GM10266 (cell line): Measurements from ENCODE around the gene APOA5.

Source experiments
- DNase-seq: peaks from one replicate; pipeline ENCODE4 v3.0.0; 2012; ENCODE audit errors: extremely low spot score
- TF ChIP-seq, protein P1 (sequence below): IDR thresholded peaks from 2 replicates; pipeline ENCODE4 v1.5.1; 2012; ENCODE audit warnings: mild to moderate bottlenecking, low read depth; ENCODE audit not compliant: control insufficient read depth, insufficient read depth; ENCODE audit errors: missing control alignments

Gene APOA5

DNA sequence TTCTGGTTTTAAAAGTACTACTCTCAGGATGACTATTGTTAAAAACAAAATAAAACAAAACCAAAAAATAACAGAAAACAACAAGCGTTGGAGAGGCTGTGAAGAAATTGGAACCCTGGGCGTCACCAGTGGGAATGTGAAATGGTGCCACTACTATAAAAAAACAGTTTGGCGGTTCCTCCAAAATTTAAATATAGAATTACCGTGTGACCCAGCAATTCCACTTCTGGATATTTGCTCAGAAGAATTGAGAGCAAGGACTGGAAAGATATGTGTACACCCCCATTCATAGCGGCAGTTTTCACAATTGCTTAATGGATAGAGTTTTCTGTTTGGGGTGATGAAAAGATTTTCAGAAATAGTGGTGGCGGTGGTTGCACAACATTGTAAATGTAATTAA, 22.8 kb upstream of the APOA5 start:
- TF ChIP-seq, protein P1, sequence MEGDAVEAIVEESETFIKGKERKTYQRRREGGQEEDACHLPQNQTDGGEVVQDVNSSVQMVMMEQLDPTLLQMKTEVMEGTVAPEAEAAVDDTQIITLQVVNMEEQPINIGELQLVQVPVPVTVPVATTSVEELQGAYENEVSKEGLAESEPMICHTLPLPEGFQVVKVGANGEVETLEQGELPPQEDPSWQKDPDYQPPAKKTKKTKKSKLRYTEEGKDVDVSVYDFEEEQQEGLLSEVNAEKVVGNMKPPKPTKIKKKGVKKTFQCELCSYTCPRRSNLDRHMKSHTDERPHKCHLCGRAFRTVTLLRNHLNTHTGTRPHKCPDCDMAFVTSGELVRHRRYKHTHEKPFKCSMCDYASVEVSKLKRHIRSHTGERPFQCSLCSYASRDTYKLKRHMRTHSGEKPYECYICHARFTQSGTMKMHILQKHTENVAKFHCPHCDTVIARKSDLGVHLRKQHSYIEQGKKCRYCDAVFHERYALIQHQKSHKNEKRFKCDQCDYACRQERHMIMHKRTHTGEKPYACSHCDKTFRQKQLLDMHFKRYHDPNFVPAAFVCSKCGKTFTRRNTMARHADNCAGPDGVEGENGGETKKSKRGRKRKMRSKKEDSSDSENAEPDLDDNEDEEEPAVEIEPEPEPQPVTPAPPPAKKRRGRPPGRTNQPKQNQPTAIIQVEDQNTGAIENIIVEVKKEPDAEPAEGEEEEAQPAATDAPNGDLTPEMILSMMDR, result no peak
- DNase-seq, result no peak

DNA sequence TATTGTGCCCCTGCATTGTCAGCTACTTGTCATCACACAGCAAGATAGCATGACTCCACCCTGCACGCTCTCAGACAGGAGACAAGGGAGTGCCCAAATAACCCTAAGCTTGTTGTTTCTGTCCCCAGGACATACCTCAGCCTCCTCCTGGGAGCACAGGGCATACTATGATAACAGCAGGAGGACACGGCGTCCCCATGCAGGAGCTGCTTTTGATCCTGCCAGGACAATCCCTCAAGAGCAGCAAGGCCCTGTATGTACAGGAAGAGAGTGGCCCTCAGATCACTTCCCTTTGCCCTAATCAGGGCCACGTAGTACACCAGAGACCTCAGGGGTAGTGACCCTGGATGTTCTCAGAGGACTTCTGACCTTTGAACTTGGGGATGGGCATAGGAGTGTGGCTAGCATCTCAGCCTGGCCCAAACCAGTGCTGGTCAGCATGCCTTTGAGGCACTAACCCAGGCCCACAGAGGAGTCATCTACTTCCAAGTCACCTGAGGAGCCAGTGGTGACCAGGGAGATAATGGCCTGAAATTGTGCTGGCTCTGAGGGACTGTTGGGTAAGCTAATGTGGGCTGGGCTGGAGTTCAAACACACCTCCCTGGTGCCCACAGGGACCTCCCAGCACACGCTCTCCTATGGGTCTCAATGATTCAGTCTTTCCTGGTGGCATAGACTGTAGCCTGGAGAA, 22.2 kb upstream of the APOA5 start:
- DNase-seq, result no peak

DNA sequence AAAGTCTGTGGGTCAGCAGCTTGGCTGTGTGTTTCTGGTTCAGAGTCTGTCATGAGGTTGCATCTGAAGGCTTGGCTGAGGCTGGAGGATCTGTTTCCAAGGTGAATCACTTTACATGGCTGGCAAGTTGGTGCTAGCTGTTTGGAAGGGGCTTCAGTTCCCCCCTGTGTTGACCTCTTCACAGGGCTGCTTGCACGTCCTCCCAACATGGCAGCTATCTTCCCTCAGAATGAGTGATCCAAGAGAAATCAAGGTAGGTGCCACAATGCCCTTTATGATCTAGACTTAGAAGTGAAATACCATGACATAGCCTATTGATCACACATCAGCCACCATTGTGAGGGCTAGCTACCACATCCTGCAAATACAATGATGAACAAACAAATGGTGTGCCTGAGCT, 21.5 kb upstream of the APOA5 start:
- TF ChIP-seq, protein P1, result no peak
- DNase-seq, result no peak

More for the DNA sequence above, 22.2 kb upstream of the APOA5 start:
- TF ChIP-seq, protein P1, result no peak

DNA sequence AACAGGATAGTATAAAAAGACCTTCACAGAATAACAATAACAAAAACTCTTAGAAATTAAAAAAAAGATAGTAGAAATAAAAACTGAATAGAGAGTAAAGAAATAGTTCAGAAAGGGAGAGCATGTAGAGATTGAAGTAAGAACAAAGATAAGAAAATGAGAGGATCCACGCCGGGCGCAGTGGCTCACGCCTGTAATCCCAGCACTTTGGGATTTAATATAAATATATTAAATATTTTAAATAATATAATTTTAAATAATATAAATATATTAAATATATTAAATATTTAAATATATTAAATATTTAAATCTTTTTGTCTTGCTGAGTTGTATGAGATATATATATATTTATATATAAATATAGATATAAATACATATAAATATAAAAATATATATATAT, 20.4 kb upstream of the APOA5 start:
- TF ChIP-seq, protein P1, result no peak
- no peak for DNase-seq

DNA sequence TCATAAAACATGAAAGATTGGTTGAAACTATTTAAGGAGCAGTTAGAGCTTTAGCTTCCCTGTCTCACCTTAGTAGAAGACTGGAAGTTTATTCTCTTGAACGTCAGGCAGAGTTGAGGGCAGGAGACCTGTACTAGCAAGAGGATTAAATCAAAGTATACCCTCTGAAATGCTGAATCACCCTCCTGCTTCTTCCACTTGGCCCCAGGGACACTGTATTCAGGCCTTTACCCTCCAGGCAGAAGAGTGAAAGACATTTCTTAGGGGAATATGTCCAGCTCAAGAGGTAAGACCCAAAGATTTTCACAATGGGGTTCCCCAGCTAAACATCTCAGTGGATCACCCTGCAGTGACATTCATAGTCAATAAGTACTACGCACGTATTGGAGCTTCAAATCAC, 19.5 kb upstream of the APOA5 start:
- TF ChIP-seq, protein P1, result no peak
- no peak for DNase-seq

DNA sequence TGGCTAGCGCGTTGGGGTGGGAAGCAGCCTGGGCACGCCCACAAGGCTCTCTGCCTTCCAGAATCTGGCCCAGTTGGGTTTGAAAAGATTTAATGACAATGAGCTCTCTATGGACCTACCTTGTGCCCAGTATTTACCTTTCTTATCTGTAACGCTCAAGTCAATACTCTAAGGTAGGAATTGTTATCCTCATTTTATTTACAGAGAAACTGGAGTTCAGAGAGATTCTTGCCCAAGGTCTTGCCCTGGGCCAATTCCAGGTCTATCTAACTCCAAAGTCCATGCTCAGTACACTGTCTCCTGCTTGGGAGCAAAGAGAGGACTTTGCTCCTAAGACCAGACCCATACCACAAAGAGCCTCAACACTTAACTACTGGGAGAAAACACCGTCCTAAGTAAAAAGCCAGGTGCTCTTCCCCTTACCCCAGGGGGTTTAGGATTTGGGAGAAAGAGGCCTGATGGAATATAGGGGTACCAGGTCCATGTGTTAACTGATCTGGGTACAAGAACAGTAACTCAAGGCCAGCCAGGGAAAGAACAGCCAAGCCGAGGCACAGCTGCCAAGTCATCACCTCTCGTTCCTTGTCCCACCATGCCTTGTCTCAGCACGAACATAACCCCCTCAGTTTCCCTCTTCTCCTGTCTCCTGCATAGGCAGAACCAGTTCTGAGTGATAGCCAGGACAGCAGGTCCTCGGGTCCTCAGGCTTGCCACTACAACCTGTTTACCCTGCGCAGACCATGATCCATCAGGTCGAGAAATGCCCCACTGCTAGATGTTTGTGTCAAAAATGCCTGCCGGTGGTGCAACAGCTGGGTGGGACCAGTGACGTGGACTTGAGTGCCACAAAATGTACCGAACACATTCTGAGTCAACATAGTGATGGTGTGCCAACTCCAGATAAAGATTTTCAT, 16.8 kb upstream of the APOA5 start:
- DNase-seq, result no peak
- TF ChIP-seq, protein P1, result no peak
